GM18502 (cell line): ENCODE results near the gene CDC14B.
A peak's percentile ranks its signal among the peaks of the same experiment; 100 is the strongest.

ENCODE experiments used
- ATAC-seq: cut with Tn5 transposase; IDR thresholded peaks from one replicate; pipeline ENCODE4 v1.9.1; 2021; ENCODE audit warnings: mild to moderate bottlenecking; ENCODE audit not compliant: unreplicated experiment, poor library complexity

The CDC14B gene

DNA sequence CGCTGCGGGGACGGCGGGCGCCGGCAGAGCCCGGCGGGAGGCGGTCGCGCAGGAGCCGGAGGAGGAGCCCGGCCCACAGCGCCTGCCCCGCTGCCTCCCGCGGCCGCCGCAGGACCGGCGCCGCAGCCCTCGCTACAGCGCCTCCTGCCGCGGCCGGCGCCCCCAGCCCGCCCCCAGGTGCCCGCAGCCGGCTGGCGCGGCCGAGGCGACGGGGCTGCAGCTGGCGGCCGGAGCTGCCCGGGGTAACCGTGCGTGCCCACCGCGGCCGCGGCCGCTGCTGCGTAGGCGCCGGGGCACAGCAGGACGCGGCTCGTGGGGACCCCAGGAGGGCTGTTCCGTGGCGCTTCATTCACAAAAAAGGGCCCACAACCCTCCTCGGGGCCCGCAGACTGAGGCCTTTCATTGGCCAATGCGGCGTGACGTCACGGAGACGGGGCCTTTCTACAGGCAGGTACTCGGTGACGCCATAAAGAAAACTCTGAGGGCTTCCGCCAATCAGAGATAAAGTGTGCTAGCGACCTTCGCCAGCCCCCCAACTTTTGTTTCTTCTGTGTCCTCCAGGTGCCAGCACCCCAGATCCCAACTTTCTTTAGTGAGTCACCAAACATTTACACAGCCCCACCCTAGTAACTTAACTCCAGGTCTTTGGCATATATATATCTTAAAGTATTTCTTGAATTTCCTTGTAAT is at the start of gene CDC14B:
CDC14B (minus strand) TSS at position 353 of the 690 bp plus-strand sequence. CDS start 465 bp downstream, outside the sequence.
- peak; percentile 78 for ATAC-seq

DNA sequence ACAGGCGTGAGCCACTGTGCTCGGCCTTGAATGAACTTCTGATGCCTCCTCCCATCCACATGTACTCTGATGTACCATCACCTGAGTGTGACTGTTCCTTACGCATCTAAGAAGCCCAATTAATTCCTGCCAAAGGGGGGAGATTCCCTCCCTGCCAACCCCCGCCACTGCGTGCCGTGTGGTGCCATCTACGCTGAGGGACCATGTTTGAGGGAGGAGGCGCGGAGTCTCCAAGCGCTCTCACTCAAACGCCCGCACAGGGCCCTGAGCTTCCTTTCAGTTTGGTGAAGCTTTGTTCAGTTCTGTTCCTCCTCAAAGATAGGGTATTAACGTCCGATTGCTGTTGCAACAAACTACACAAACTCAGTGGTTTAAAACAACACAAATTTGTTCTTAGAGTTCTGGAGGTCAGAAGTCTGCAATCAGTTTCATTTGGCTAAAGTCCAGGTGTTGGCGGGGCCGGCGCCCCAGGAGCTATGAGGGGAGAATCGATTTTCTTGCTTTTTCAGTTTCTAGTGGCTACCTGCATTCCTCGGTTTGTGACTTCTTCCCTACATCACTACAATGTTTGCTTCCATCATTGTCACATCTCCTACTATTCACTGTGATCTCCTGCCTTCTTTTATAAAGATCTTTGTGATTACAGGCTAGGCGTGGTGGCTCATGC is 49.4 kb upstream of the CDC14B start:
- no peak for ATAC-seq

DNA sequence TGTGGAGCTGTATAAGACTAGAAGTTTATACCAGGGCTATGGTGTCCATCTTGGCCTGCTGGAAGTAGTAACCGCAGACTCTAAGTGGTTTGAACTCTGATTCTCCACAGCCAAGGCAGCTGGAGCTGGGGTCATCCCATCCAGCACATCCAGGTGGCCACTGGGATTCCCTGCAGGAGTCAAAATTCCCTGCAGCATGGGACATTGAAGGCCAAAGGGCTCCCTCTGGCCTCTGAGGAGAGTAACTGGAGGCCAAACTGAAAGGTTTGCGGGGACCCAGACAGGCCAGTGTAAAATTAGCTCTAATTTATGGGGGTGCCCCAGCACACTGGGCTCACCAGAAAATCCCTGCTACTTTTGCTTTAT is 47.7 kb upstream of the CDC14B start:
- ATAC-seq: no peak

DNA sequence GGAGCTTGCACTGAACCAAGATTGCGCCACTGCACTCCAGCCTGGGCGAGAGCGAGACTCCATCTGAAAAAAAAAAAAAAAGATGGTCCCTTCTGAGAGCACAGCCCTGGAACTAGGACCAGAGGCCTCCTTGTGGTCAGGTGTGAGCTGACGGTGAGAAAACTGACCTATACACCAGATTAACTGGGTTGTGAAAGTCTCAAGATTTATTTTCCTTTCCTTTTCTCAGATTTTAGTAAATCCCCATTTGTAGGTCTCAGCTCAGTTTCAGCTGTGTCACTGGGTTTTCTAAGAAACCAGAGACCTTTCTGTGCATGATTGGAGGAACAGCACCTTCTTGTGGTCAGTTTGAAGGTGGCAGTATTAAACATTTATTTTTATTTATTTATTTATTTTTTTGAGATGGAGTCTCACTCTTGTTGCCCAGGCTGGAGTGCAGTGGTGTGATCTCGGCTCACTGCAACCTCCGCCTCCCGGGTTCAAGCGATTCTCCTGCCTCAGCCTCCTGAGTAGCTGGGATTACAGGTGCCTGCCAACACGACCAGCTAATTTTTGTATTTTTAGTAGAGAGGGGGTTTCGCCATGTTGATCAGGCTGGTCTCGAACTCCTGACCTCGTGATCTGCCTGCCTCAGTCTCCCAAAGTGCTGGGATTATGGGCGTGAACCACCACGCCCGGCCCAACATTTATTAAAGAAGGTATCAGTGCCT is 47.2 kb upstream of the CDC14B start:
- peak; percentile 65 for ATAC-seq

DNA sequence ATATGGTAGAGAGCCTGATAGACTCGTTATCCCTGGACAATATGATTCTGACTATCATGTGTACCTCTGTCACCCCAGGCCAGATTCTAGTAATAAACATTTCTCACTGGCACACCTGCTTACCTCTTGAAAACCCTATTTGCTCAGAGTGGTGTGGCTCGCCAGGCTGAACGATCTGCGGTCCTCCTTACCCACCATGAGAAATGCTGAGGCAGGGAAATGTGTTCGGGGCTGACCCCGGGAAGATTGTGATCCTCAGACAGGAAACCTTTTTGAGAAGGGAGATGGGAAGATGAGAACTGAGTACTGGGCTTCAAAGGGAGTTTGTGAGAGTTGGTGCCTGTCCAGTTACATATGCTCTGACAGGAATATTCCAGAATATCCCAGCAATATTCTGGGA is 46.1 kb upstream of the CDC14B start:
- no peak for ATAC-seq

DNA sequence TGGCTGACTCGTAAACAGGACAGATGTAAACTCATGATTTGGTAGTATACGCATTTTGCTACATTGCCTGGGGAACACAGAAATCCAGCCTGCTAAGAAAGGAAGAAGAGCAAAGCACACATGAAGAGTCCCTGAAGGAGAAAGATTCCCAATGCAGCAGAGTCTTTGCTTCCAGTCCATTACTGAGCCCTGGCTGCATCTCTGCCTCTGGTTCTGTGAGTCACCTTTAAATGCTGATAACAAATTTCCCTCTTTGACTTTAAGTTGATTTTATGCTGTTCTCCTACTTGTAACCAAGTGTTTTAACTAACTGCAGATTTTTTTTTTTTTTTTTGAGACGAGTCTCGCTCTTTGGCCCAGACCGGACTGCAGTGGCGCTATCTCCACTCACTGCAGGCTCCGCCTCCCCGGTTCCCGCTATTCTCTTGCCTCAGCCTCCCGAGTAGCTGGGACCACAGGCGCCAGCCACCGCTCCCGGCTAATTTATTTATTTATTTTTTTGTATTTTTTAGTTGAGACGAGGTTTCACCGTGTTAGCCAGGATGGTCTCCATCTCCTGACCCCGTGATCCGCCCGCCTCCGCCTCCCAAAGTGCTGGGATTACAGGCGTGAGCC is 44.0 kb upstream of the CDC14B start:
- no peak for ATAC-seq

DNA sequence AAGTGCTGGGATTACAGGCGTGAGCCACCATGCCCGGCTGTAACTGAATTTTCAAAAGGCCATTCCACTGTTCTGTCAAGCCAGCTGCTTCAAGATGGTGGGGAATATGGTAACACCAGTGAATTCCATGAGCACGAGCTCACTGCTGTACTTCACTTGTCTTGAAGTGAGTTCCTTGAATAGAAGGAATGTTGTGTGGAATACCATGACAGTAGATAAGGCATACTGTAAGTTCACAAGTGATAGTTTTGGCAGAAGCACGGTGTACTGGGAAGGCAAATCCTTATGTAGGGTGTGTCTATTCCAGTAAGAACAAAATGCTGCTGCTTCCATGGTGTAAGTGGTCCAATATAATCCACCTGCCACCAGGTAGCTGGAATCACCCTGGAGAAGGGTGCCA is 42.1 kb upstream of the CDC14B start:
- no peak for ATAC-seq

DNA sequence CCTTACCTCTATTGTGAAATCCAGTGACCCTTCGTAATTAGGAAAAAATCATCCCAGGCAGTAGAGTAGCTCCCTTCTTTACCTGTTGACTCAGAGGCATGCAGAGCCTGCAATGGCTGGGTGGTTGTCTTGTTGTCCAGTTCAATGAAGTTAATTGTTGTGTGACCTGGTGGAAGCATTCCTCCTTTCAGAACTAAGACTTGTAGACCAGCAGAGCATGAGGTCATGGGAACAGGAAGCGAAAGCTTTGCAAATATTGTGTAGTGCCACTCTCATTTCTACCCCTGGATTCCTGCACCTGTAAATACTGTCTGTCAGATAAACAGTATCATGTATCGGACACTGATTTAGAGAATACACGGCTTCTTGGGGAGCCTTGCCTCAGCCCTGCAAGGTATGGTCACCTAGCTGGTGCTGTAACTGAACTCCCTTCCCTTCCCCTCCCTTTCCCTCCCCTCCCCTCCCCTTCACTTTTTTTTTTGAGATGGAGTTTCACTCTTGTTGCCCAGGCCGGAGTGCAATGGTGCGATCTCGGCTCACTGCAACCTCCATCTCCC is 41.1 kb upstream of the CDC14B start:
- ATAC-seq: peak; percentile 73

DNA sequence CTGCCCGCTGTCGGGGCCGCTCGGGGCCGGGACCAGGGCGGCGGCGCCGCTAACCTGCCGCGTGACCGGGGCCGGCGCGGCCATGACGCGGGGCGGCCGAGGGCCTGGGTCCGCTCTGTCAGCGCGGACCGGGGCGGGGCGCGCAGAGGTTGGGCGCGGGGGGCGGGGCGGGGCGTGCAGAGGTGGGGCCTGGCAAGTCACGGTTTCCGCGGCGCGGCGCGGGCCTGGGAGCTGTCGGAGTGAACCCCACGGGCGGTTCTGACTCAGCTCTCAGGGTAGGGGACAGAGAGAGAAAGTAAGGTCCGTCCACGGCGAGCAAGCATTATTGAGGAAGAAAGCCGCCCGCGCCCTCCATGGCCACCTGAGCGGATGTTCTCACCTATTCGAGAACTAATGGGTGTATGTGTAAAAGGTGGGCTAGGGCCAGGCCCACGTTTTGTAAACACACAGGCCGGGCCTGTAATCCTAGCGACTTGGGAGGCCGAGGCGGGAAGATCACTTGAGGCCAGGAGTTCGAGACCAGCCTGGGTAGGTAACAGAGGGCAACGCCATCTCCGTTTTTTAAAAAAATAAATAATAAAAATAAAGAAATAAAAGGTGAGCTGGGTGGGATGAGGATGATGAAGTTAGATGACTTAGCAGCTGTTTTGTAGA is 35.7 kb upstream of the CDC14B start, which contains the start of gene PRXL2C:
PRXL2C (minus strand) TSS at position 120 of the 654 bp plus-strand sequence; CDS start at position 84, 36 bp downstream.
- peak; percentile 84 for ATAC-seq

DNA sequence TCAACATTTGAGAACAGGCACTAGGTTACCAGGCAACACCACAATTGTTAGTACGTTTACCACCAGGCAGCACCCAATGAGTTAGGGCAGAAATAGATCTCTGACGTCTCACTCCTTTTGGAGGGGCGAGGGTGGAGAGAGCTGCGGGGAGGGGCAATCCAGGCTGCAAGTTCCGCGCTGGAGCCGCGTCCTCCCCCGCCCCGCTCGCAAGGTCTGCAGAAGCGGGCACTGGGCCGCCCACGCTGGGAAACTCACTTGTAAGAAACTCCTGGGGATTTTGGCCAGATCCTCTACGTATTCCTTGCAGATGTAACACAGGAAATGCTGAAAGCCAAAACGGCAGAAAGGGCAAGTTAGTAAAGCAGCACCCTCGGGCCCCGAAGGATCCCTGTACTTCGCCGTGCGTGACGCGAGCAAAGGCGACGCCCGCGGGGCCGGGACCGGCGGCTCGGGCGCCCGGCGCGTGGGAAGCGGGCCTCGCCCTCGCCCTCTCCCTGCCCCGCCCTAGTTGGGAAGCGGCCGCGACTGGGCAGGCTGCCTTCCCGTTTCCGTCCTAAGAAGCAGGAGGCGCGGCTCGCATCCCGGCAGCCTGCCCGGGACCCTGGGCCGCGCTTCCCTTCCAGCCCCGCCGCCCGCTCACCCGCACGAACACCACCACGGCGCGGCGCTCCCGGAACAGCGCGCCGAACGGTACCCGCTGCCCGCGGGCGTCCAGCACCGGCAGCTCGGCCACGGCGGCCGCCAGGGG is 35.0 kb upstream of the CDC14B start:
- peak; percentile 66 for ATAC-seq

DNA sequence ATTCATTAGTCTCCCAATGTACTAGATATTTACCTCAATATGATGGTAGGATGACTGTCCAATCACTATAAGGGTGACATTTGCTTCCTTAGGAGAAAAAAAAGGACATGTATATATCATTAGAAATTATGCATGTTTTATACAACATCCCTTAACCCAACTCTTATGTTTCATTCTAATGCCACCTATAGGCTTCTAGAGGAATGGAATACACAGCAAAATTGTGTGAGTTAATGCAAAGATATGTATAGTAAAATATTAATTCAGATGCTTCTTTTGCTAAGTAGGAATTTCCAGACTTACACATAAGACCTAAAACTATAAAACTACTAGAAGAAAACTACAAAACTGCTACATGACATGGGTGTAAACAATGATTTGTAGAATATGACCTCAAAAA is 32.0 kb upstream of the CDC14B start:
- no peak for ATAC-seq

DNA sequence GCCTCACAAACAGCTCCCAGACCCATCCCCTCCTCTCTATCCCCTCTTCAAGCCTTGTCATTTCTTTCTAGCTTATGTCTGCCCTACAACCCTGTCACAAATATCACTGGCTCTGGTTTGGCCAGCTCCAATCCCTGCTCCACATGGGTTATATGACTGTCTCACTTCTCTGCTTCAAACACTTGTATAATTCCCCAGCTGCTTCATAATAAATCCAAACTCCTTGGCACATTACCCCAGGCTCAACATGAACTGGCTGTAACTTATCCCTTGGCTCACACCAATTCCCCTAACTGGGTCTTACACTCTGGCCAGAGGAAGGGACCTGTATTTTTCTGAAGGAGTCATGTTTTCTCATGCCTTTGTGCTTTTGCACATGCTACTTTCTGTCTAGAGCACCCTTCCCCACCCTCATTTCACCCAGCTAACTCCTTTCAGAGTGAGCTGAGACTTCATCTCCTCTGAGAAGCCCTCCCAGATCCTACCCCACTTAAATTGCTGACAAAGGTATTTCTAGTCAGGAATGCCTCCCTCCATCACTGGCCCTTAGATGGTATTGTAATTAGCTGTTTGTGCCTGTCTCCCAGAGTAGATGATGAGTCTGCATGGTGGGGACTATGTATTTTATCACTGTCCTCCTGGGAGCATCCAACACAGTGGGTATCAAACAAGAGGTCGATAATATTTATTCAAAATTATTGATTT is 30.1 kb upstream of the CDC14B start:
- ATAC-seq: no peak

DNA sequence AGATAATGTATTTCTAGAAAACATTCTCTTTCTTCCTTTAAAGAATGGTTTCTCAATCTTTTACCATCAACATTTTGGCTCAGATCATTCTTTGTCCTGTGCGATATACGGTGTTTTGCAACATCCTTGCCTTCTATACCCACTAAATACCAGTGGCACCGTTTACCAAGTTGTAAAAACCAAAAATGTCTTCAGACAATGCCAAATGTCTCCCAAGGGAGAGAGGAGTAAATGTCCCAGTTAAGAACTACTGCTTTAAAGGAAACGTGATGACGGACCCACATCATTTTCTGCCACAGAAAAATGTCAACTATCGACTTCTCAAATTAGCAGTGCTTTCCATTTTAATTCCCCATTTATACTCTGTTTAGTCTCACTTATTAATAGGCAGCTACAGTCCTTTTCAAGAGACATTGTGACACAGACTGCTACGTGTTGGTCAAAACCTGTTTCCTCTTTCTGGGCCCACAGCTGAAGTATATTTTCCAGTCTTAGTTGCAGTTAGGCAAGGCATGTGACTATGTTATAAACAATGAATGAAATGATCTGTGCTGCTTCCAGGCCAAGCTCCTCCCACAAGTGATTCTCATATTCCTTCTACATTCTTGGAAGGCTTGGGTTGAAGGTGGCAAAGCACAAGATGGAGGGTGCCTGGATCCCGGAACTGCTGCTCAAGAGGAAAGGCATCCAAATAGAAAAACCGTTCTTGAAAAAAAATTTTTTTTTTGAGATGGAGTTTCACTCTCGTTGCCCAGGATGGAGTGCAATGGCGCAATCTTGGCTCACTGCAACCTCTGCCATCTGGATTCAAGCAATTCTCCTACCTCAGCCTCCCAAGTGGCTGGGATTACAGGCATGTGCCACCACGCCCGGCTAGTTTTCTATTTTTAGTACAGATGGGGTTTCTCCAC is 26.7 kb upstream of the CDC14B start:
- ATAC-seq: no peak

DNA sequence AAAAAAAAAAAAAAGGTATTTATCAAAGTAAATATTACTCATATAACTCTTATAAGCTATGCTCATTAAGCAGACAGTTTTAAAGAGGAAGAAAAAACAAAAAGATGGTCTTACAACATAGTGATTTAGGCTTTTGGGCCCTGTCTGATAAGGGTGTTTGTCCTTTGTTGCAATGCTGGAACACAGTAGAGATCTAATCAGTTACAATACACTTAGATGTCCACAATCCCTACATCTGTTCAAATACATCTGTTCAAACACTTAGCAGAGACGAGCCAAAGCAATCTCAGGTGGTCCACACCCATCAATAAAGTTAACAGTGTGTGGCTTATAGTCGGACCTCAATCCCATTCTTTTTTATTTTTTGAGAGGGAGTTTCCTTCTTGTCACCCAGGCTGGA is 24.5 kb upstream of the CDC14B start:
- no peak for ATAC-seq

DNA sequence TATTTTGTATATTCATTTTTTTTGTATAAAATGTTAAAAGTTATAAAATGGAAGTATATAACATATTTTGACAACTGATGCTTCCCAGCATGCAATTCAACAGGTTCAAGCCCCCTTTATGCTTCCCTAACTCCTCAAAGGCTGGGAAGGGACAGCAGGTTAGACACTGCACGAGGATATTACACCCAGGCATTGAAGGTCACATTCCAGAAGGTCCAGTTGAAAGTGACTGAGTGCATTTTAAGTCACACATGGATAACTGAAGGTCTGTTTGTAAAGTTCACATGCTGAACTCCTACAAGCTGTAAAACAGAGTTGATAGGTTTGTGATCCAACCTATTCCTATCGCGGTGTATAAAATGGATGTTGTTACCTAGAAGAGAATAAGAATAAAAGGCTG is 21.9 kb upstream of the CDC14B start:
- no peak for ATAC-seq

DNA sequence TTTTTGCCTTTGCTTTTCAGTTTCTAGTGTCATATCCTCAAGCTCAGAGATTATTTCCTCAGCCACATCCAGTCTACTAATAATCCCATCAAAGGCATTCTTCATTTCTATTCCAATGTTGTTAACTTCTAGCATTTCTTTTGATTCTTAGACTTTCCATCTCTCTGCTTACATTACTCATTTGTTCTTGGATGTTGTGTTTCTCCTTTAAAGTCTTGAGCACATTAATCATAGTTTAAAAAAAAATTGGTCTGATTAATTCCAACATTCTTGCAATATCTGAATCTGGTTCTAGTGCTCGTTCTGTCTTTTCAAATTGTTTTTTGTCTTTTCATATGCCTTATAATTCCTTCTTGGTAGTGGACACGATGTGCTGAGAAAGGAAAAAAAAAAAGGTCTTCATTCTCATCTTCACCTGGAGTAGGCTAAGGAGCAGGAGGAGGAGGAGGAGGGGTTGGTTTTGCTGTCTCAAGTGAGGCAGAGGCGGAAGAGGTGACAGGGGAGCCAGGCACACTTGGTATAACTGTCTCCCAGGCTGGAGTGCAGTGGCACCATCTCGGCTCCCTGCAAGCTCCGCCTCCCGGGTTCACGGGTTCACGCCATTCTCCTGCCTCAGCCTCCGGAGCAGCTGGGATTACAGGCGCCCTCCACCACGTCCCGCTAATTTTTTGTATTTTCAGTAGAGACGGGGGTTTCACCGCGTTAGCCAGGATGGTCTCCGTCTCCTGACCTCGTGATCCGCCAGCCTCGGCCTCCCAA is 19.1 kb upstream of the CDC14B start:
- ATAC-seq: no peak

DNA sequence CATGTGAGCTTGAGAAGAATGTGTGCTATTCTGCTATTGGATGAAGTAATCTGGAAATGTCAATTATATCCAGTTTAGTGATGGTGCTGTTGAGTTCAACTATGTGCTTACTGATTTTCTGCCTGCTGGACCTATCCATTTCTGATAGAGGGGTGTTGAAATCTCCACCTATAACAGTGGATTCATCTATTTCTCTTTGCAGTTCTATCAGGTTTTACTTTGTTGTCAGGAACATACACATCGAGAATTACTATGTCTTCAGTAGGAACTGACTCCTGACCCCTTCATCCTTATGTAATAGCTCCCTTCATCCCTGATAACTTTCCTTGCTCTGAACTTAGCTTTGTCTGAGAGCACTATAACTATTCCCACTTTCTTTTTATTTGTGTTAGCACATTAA is 16.7 kb upstream of the CDC14B start:
- no peak for ATAC-seq
